SKM-1 (cell line): ENCODE data around the gene COL8A1.
"Not testable (repeated sequence)": the region's sequence is repeated elsewhere in the genome, so short reads cannot be mapped to it uniquely, and the experiment has no call there.

ENCODE experiments used
- DNase-seq: peaks from one replicate; lab custom pipeline; 2025; ENCODE audit not compliant: unreplicated experiment; lab: John Stamatoyannopoulos, UW

Gene COL8A1

GRCh38 chr3:99704417-99704816 lies 66.0 kb downstream of the COL8A1 start:
- no peak for DNase-seq

GRCh38 chr3:99706410-99706809 lies 68.0 kb downstream of the COL8A1 start:
- no peak for DNase-seq

DNA sequence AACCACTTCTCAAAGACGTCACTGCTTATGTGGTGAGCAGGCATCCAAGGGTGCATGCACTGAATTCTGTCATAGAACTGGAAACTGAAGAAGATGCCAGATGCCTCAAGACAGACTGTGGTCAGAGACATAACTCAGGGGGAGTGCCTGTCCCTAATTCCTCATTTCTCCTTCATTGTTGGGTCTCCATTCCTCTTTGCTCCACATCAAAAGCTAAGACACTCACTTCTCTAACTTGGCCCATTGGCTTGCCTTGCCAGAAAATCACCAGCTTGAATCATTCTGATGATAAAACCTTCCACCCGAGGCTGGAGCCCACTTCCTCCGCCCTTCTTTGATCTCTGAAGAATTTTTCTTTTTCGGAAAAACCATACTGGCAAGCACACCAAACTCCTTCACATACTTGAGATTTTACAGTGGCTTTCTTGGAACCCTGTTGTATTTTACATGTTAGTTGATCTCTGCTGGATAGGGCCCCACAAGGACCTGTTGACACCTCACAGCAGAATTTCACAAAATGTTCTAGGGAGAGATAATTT lies 69.9 kb downstream of the COL8A1 start:
- DNase-seq, result no peak

DNA sequence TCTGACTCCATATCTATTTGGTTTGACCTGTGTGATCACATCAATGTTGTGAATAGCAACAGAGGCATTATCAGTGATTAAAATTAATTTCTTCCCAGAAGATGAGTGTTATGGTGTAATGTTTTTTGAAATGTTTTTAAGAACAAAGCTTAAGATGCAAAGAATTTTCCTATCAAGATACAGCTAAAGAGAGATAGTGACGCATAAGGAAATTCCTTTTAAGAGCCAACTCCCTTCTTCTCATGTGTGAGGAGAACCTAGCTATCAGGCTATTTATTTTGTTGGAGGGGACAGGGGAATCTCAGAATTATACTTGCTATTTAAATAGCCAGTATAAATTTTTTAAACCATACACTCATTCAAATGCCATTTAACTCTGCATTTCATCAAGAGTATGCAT lies 71.3 kb downstream of the COL8A1 start:
- DNase-seq, result no peak

- DNase-seq, result no peak
Measured at GRCh38 chr3:99710094-99710493, 71.7 kb downstream of the COL8A1 start.

DNA sequence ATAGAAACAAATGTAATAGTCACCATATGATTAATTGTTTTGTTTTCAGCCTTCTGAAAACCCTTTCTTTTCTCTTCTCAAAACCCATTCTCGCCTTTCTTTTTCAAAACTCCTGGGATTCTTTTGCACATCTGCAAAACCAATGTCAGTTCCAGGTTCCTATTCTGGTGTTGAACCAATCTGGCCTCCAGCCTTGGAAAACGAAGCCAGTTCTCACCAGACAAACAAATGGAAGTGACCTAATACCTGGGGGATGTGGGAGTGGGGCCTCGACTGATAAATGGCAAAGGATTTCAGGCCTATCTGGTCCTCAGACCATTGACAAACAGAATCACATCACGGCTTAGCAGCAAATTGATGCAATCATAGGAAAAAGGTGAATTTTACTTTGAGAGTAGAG lies 73.0 kb downstream of the COL8A1 start:
- no peak for DNase-seq

DNA sequence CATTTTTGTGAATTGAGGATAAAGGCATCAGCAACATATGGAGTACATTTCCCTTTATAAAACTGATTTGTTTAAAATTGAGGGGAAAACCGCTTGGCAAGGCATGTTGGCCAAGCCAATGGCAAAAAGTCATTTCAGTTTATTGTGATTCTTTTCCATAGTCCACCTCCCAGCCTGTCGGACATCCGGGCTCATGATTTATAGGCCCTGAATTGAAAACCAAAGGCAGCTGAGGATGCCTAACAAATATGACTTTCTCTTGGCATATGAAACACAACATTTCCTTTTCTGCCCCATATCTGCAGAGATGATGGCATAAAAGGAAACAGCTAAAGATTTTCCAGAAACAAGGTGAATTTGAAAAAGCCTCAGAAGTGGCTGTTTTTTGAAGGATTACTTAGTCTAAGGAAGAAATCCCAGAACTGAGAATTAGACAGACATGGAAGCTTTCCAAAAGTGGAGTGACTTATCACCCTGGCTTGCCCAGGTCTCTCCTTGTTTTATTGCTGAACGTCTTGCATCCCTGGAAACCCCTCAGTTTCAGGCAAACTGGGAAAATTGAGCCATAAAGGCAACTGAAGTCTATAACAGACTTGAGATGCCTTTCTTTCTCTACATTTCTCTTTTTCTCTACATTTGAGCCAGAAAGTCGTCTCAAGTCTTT lies 74.0 kb downstream of the COL8A1 start:
- no peak for DNase-seq

- DNase-seq, result no peak
Measured at GRCh38 chr3:99713440-99713839, 75.0 kb downstream of the COL8A1 start.

- no peak for DNase-seq
Measured at GRCh38 chr3:99714146-99714545, 75.8 kb downstream of the COL8A1 start.

DNA sequence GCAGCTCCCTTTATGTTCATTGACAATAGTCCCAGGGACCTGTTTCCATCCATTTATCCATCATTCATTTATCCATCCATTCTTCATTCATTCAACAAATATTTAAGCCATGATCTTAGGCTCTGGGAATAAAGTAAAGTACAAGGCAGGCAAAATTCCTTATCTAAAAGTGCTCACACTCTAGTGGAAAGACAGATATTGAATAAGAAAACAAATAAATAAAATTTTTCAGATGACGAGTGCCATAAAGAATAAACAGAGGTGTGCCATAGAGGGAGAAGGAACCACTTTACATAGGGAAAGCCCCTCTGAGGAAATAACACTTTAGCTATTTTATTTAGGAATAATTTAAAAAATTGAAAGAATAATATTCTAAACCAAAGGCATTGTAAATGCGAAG lies 76.2 kb downstream of the COL8A1 start:
- no peak for DNase-seq

DNA sequence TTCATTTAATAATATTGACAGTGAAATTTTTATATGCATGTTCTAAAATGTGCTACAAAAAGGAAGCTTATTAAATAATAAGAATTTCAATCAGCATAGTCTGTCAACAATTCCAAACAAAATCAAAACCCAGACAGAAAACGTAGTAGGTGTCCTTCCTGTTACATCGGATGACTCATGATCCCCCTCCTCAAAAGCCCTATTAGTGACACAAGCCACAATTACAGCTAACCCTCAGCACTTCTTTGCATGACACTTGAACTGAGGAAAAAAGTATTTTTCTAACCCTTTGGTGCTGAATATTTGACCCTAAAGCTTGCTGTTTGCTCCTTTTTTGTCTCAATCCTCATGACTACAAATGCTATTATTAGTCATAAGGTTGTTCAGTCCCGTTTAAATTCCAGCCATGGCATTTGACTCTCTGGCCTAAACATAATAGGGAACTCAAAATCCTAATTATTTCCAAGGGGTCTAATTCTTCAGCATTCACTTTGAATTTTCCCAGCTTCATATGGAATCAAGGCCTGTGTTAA lies 78.1 kb downstream of the COL8A1 start:
- DNase-seq, result no peak

DNA sequence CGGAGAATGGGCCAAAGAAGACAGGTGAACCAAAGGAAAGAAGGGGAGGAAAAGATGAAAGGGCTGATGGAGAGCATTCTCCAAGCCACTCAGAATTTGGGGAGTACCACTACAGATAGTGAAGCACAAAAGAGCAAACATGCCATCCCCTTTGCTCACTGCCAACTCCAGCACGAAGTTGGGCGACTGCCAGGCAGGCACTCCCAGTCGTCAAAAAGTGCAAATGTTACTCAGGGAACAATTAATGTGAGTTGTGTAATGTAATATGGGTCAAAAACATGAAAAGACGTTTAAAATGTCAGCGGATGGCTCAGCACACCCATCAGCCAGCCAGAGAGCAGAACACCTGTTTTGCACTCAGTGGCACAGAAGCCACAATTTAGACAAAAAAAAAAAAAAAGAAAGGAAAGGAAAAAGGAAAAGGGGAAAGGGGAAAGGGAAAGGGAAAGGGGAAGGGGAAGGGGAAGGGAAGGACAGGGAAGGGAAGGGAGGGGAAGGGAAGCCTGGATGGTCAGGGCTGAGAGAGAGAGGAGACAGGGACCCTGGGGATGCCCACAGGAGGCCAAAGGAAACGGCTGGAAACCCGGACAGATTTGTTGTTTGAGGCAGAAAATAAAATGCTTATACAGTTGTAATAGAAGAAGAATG lies 82.7 kb downstream of the COL8A1 start:
- no peak for DNase-seq

DNA sequence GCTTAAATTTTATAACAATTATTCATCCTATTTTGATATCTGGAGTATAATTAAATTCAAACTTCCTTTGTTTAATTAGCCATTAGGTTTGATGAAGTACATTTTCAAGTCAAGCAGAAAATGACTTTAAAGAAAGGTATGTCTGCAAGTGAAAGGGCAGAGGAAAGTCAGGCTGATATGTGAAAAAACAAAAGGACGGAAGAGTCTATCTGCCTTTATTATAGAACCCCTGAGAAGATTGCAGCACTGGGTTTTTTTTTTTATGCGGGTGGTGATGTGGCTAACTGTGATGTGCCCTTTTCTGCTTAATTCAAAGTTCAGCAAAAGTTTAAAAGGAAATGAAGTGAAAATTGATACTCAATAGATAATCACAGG lies 83.2 kb downstream of the COL8A1 start:
- no peak for DNase-seq

GRCh38 chr3:99724276-99724675 lies 85.9 kb downstream of the COL8A1 start:
- DNase-seq, result no peak

DNA sequence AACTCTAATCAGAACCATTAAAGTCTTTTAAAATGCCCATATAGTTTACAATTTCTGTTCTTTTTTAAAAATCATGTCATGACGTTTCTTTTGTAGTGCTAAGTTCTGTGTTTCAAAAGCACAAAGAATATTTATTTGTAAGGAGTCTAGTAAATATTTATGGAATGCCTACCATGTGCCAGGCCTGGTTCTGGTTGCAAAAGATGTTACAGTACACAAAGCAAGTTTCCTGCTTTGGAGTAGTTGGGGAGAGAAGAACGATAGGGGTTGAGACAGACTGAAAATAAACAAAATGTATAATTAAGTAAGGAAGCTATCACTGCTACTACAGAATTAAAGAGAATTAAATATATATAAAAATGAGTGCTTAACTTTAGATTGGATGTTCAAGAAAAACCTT lies 92.5 kb downstream of the COL8A1 start:
- no peak for DNase-seq

DNA sequence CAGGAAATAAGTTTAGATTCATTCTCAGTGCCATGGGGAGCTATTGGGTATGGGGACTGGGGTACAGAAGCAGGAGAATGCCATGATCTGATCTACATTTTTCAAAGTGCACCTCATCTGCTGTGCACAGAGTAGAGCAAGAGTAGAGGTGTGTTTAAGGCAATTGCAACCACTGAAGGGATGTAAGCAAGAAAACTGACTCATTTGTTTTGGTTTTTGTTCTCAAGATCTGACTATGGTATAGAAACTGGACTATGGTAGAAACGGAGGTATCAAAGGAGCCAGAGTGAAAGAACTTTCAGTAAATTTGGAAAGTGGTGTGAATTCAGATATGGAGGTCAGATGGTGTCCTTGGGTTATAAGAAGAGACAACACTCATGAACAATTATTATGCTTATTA lies 93.1 kb downstream of the COL8A1 start:
- DNase-seq, result no peak

DNA sequence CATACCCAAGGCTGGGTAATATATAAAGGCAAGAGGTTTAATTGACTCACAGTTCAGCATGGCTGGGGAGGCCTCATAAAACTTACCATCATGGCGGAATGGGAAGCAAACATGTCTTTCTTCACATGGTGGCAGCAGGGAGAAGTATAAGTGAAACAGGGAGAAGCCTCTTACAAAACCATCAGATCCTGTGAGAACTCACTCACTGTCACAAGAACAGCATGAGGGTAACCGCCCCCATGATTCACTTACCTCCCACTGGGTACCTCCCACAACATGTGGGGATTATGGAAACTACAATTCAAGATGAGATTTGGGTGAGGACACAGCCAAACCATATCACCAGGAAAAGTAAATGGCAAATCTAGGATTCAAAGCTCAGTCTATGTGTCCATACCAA lies 102.0 kb downstream of the COL8A1 start:
- not testable (repeated sequence) for DNase-seq

- DNase-seq, result no peak
Measured at GRCh38 chr3:99741588-99741987, 103.2 kb downstream of the COL8A1 start.

GRCh38 chr3:99747915-99748314 lies 109.5 kb downstream of the COL8A1 start:
- DNase-seq, result no peak

- no peak for DNase-seq
Measured at GRCh38 chr3:99751649-99752048, 113.3 kb downstream of the COL8A1 start.

GRCh38 chr3:99753268-99753975 lies 115.0 kb downstream of the COL8A1 start:
- DNase-seq, result peak; percentile 21

- no peak for DNase-seq
Measured at GRCh38 chr3:99755831-99756230, 117.4 kb downstream of the COL8A1 start.
